Measurements from ENCODE around the gene ETFB. TPM values are rescaled to one million over a fixed set of nuclear protein-coding genes. Genes with fewer than 3 reads are reported as not detected.

Gene ETFB
- total RNA-seq, 1 donor from 2014 or later = 64.5 TPM

DNA sequence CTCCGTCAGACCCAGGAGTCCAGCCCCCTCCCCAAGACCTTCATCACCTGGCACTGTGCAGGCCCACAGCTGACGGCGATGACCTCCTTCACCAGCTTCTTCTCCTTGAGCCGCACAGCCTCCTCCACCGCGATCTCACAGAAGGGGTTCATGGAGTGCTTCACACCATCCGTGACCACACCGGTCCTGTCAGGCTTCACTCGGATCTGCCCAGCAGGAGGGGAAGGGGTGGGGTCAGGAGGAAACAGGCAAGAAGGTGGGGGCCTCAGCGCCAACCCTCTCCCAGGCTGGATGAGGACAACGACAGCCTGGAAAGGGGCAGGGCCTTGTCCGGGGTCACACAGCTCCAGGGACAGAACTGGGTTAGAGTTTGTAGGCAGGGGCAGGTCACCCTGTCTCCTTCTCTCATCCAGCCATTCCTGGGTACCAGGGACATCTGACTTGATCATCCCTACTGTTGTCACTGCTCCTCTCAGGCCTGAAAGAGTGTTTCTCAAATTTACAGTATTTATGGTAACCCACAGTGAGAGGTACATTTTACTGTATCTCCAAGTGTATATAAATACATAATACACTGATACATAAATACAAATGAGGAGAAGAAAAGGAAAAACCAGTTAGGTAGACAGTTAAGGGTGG is 12.0 kb downstream of the ETFB start:
- no peak for DNase-seq (ENCODE audit: extremely low read depth, low read depth, low spot score)

DNA sequence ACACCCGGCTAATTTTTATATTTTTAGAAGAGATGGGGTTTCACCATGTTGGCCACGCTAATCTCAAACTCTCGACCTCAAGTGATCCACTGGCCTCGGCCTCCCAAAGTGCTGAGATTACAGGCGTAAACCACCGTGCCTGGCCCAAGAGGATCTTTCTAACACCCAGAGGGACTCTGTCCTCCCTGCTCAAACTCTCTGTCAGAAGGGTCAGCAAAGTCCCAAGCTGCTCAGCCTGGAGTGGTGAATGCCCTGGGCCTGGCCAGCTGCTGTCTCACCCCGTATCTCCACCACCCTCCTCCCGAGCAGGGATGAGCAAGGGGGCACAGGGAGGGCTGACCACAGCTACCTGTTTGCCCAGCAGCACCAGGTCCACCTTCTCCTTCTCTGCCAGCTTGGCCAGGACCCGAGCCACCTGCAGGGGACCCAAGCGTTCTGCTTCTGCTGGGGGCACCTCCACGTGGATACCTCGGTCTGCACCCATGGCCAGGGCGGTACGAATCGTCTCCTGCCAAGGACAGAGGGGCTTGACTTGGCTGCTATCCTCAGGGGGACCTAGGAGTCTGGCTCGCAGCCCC is 13.3 kb downstream of the ETFB start:
- no peak for DNase-seq (ENCODE audit: extremely low read depth, low read depth, low spot score)

DNA sequence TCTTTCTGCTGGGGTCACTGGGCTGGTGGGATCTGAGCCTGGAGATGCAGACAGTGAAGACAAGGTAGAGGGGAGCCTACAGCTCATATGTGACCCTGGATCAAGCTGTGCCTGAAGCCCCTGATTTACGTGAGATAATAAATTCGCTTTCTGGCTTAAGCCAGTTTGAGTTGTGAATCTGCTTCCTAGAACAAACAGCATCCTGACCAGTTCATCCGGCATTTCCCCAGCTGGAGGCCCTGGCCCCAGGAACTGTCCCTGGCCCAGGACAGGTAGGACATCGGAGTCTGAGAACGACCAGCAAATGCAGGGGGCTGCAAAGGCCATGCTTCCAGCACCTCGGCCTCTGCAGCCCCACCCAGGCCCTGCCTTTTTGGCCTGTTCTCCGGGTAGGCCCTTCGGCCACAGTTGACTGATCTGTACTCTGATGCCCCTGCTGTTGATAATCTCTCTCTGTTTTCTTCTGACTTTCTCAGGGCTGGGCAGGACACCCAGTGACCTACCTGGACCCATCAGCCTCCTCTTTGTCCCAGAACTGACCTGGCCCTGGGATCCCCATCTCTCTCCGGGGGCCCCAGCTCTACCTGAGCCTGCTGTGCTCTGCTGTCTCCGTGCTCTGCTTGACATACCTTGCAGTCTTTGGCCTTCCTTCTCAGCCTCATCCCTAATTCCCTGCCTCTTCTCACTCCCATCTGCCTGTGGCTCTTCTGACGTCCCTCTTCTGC is 14.8 kb downstream of the ETFB start:
- DNase-seq (ENCODE audit: extremely low read depth, low read depth, low spot score) = no peak

- no peak for DNase-seq (ENCODE audit: extremely low read depth, low read depth, low spot score)
Measured at GRCh38 chr19:51347209-51347928, 18.8 kb downstream of the ETFB start.

DNA sequence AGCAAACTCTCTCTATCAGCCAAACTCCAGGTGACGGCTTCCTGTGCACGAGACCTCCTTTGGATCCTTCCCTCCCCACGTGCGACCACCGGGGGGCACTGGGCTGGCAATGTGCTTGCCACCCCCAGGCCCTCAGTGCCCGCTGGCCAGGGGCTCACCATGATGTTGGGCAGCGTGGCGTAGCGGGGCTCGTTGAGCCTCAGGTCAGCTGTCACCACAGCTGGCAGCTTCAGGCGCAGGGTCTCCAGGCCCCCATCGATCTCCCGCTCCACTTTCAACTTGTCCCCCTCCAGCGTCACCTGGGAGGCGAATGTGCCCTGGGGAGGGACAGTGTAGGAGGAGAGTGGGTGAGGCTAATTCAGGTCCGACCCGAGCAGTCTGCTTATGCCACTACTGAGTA is 19.4 kb downstream of the ETFB start:
- DNase-seq (ENCODE audit: extremely low read depth, low read depth, low spot score) = no peak

- no peak for DNase-seq (ENCODE audit: extremely low read depth, low read depth, low spot score)
Measured at GRCh38 chr19:51345076-51345620, 21.0 kb downstream of the ETFB start.

GRCh38 chr19:51342631-51343569 is 23.3 kb downstream of the ETFB start:
- no peak for DNase-seq (ENCODE audit: extremely low read depth, low read depth, low spot score)

DNA sequence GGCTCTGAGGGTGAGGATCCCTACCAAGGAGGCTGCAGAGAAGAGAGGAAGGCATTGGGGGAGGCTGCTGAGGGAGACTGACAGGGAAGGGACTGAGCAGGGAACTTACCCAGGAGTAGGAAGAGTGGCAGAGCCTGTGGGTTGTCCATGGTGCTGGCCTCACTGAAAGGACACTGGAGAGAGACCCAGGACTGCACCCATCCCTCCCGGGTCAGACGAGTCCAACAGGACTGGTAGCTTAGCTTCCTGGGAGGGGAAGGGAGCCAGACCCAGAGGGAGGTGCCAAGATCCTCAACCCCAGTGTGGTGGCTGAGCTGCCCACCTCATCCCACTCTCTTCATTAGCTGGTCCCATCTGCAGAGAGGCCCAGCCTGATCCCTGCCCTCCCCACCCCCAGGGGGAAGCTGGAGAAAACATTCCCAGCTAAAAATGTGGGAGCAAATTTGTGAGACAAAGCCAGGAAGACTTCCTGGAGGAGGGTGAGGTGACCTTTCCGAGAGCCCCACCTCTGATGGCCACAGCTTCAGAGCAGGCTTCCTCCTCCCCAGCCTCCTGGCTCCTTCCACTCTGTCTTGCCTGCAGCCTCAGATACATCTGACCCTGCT is 24.1 kb downstream of the ETFB start, which contains the start of gene VSIG10L:
TSS of gene VSIG10L (minus strand) at position 164 of the 605 bp plus-strand sequence. CDS start at position 149, 15 bp downstream.
- no peak for DNase-seq (ENCODE audit: extremely low read depth, low read depth, low spot score)

- no peak for DNase-seq (ENCODE audit: extremely low read depth, low read depth, low spot score)
Measured at GRCh38 chr19:51341066-51341465, 25.1 kb downstream of the ETFB start.

DNA sequence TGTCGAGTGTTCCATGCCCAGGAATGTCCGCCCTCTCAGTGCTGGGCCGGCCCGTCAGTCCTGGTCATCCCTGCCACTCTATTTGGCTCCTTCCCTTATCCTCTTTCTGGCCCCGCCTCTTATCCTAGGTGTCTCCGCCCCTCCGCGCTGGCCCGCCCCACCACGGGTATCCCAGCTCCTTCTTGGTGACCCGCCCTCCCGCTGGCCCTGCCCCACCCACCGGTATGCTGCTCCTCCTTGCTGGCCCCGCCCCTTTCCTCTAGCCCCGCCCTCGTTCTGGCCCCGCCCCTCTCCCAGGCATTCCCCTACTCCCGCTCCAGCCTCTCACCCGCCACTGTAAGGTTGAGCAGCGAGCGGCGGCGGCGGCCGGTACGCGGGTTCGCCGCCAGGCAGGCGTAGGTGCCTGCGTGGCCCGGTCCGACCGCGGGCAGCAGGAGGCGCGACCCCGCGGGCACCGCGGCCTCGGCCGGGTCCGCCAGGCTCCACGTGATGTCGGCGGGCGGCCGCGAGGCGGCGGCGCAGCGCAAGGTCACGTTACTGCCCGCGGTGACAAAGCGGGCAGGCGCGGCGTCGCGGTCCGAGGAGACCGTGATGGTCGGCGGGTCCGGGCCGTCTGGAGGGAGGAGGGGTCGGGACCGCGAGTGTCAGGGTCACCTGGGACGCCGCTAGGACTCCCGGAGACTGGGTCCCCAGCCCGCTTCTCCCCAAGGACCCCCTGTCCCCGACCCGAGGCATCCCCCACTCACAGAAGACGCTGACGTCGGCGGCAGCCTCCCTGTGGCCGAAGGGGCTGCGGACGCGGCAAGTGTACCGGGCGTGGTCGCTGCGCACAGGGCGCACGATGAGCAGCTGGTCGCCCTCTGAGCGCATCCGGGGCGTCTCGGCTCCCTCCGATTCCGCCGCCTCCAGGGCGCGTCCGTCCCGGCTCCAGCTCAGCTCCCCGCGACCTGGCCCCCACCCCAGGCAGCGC is 26.2 kb downstream of the ETFB start:
- DNase-seq (ENCODE audit: extremely low read depth, low read depth, low spot score) = no peak

GRCh38 chr19:51339313-51339686 is 26.9 kb downstream of the ETFB start:
- no peak for DNase-seq (ENCODE audit: extremely low read depth, low read depth, low spot score)

- DNase-seq (ENCODE audit: extremely low read depth, low read depth, low spot score) = no peak
Measured at GRCh38 chr19:51338563-51339312, 27.4 kb downstream of the ETFB start.

GRCh38 chr19:51337861-51338562 is 28.2 kb downstream of the ETFB start:
- no peak for DNase-seq (ENCODE audit: extremely low read depth, low read depth, low spot score)

DNA sequence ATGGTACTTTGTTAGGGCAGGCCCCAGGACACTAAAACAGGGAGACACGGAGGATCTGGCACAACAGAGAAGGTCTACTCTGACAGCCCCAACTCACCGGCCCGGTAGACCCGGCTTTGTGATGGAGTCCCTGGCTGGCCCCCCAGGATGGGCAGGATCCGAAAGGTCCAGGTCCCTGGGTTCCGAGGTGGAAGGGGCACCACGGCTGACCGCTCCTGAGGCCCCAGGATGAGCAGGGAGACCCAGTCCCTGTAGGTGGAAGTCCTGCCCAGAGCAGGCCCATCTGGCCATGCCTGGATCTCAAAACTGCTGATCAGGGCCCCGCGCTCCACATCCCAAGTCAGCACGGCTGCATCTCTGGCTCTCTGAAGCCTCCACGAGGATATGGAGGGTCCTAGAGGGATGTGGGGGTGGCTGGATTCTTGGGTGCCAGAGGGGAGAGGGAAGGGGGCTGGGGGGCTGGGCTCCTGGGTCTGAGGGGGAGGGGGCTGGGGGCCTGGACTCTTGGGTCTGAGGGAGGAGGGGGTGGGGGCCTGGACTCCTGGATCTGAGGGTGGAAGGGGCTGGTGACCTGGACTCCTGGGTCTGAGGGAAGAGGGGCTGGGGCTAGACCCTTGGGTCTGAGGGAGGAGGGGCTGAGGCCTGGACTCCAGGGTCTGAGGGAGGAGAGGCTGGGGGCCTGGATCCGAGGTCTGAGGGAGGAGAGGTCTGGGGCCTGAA is 28.9 kb downstream of the ETFB start:
- no peak for DNase-seq (ENCODE audit: extremely low read depth, low read depth, low spot score)

DNA sequence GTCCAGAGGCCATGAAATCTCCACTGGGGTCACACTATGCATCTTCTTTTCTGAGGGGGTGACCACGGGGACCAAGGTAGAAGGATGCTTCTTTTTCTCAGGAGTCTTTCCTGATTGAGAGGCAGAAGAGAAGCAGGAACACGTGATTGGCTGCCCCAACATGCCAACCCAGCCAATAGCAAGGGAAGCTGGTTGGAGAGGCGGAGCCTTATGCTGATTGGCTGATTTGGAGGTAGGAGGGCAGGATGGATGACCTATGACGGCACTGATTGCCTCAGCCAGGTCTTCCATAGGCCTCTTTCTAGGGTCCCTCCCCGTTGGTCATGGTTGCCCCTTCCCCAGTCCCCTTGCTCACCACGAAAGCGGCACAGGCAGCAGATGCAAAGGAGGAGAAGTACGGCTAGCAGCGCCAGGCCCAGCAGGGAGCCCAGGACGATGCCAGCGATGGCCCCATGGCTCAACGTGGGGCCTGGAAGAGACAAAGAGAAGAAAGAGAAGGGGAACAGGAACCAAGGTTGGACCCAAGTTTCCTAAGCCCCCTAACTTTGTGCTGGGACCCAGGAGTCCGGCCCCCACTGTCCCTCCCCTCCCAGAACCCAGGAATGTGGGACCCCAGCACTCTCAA is 32.2 kb downstream of the ETFB start:
- no peak for DNase-seq (ENCODE audit: extremely low read depth, low read depth, low spot score)

DNA sequence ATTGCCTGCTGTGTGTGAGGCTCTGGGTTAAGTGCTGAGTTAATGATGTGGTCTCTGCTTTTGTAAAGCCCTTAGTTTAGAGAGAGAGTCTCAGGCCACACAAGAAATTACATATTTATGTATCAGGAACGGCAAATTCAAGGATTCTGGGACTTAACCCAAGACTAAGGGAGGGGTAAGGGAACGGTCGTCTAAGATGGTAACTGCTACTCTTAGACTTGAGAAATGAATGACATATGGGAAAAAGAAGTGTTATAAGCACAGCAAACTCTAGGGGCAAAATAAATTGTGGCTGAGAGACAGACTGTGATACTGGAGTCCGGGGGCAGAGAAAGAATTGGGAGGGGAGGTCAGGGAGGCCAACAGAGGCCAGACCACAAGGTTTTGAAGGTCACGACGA is 34.5 kb downstream of the ETFB start:
- no peak for DNase-seq (ENCODE audit: extremely low read depth, low read depth, low spot score)

All from glomerular endothelial cell (primary cell).